Central memory CD4-positive, alpha-beta T cell (primary cell): Measurements from ENCODE around the gene CTDSP2.
"Not testable (repeated sequence)": the region's sequence is repeated elsewhere in the genome, so short reads cannot be mapped to it uniquely, and the experiment has no call there.

Source experiments
- DNase-seq: peaks from one replicate; pipeline ENCODE4 v3.0.0; 2022

CTDSP2 gene

DNA sequence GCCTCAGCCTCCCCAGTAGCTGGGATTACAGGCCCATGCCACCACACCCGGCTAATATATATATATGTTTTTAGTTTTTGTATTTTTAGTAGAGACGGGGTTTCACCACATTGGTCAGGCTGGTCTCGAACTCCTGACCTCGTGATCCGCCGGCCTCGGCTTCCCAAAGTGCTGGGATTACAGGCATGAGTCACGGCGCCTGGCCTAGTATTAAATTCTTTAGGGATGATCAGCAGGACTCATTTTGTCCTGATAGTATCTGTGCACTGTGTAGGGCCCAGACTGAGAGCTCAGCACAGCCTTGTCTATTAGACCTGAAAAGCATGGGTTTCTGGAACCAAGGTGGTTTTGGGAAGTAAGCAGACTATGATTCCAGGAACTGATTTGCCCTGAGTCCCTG, 34.5 kb upstream of the CTDSP2 start:
- not testable (repeated sequence) for DNase-seq

GRCh38 chr12:57877876-57878275, 31.3 kb upstream of the CTDSP2 start:
- DNase-seq = no peak

DNA sequence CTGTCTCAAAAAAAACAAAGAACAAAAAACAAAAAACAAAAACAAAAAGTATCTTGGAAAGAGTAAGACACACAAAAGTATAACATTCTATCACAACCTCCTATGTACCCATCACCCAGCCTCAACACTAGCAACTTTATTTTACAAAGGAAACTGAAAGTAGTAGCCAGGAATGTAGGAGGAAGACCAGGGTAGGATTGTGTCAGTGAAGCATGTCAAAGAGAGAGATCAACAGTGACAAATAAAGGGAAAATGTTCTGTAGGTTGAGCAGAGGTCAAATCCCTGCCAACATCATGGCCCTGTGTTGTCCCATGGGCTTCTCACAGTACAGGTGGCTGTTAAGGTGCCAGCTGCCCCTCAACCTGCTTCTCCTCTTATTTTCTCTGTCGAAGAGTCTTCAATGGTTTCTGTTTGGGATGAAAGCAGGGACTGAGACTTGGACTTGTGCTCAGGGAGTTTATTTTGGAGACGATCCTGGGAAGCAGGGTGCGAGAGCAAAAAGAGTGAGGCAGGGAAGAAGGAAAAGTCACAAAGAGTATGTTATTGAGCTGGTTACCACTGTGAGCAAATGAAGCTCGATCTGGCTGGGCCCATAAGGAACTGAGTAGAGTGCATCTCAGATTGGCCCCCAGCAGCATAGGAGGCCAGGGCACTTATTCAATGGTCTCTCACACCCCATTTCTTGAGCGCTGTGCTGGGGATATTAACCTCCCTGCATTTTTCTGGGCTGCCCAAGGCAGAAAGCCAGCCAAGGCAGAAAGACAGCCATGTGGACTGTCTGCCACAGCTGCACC, 29.4 kb upstream of the CTDSP2 start:
- no peak for DNase-seq

DNA sequence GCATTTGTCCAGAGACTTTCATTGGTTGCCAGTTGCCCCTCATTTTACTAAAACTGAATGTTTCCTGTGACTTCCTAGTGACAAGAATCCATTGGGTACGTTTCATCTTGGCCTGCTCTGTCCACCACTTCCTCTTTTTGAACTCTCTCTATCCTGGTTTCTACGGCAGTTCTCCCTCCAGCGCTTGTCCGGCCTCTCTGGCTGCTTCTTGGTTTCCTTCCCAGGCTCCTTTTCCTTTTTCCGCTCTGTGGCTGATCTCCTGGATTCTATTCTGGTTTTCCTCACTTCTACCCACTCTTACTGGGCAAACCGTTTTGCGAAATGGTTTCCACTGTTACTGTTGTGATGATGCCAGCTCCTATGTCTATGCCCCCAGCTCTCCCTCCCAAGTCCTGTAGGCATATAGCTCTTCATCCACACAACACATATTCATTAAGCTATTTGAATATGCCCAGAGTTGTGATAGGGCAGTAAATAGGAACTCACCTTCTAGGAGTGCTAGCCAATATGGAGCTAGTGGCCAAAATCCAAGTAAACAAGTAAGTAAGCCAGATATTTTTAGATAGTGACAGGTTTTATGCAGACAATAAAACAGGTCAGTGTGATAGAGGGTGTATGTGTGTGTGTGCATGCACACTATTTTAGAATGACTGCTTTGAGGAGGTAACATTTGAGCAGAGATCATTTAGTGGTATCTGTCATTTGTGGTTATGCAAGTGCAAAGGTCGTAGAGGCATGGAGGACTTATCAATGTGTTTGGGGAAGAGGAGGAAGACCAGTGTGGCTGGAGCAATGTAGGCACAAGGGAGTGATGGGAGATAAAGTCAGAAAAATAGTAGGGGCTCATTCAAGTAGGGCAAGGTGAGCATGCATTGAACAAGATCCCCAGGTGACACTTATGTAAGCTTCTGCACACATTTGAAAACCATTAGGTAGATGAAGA, 27.9 kb upstream of the CTDSP2 start:
- no peak for DNase-seq

GRCh38 chr12:57872362-57872761, 25.8 kb upstream of the CTDSP2 start:
- no peak for DNase-seq

DNA sequence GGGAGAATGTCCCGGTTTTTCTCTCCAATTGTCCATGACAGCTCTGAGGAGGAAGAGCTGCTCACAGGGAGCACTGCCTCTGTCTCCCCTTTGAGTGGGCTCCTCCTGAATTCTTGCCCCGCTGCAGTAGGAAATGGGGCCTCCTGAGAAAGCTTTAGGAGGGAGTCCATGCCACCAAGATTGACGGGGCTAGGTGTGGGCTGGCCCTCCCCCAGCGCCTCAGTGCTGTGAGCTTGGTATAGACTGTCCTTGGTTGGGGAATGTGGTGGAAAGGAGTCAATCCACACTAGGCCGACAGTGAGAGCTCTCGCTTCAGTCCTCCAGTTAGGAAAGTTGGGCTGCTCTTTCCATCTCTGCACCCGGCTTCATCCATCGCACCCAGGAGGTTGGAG, 23.4 kb upstream of the CTDSP2 start:
- DNase-seq = no peak

- no peak for DNase-seq
Measured at GRCh38 chr12:57869298-57869926, 22.9 kb upstream of the CTDSP2 start.

GRCh38 chr12:57868851-57869268, 22.3 kb upstream of the CTDSP2 start:
- DNase-seq = no peak

GRCh38 chr12:57868221-57868620, 21.7 kb upstream of the CTDSP2 start:
- no peak for DNase-seq

DNA sequence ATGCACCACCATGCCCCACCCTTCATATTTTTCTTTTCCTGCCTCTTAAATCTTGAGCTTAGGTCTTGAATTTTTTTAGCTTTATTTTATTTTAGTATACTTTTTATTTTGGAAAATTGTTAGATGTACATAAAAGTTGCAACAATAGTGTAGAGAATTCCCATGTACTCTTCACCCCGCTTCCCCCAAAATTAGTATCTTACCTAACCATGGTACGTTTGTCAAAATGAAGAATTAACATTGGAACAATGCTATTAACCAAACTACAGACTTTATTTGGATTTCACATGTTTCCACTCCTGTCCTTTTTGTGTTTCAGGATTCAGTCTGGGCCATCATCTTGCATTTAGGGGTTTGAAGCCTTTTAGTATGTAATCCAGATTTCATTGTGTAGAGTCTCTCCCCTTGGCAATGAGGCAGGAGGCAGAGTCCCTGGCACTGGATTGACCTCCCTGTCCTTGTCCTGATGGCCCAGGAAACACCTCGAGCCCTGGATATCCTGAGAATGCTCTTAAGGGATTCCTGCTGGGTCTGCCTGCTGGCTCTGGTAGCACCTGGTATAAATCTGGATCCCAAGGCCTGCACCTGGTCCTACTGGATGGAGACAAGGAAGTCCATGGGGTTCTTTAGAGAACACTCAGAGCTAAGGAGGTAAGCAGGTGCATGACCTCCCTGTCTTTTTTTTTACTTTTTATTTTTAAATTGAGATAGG, 19.9 kb upstream of the CTDSP2 start:
- DNase-seq = no peak

GRCh38 chr12:57865084-57865751, 18.7 kb upstream of the CTDSP2 start:
- DNase-seq = no peak

DNA sequence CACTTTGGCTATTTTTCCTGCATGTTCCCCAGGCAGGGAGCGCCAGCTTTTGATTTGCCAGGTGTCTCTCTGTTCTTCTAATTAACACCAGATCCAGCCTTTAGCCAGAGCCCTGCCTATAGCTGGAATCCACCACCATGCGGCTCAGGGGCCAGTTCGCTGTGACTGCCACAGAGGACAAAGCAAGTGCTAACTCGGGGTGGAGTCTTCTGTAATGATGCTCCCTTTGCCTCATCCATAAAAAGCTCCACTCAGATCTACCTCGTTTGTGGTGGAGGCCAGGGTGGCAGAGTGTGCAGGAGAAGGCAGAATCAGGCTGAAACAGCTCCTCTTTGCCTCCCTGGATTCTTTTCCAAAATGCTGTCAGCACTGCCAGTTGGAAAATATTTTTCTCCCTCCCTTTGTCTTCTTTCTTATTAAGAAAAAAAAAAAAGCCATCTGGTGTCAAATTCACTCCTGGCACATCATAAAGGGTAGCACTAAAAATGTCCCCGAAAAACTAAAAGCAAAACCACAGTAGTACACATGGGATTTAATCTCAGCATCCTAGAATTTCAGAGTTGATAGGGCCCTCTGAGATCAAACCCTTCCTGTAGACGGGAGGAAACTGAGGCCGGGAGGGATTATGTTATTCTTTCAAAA, 18.0 kb upstream of the CTDSP2 start:
- DNase-seq = no peak

DNA sequence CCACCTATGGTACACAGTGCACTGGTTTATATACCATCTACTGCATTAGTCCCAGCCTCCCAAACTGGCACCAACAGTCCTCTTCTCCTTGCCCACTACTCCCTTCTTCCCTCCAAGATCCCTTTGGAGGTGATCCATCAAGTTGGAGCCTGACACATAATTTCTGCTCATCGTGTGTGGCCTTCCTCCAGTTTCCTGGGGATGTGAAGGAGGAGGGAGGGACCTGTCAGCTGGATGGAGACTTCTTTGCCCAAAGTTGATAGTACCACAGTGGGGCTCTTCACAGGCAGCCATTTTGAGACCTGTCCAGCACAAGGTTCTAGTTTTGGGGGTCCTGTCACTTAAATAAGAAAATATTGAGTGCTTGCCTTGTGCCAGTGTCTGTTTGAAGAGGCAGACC, 17.1 kb upstream of the CTDSP2 start:
- no peak for DNase-seq

- no peak for DNase-seq
Measured at GRCh38 chr12:57861967-57862366, 15.4 kb upstream of the CTDSP2 start.

- DNase-seq = not testable (repeated sequence)
Measured at GRCh38 chr12:57860883-57861282, 14.4 kb upstream of the CTDSP2 start.

DNA sequence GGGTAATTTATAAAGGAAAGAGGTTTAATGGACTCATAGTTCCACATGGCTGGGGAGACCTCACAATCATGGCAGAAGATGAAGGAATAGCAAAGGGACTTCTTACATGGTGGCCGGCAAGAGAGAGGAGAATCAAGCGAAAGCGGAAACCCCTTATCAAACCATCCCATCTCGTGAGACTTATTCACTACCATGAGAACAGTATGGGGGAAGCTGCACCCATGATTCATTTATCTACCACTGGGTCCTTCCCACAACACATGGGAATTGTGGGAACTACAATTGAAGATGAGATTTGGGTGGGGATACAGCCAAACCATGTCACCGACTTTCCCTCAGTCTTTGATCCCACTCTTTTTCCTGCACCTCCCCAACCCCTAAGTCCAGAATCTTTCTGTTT, 12.6 kb upstream of the CTDSP2 start:
- no peak for DNase-seq

DNA sequence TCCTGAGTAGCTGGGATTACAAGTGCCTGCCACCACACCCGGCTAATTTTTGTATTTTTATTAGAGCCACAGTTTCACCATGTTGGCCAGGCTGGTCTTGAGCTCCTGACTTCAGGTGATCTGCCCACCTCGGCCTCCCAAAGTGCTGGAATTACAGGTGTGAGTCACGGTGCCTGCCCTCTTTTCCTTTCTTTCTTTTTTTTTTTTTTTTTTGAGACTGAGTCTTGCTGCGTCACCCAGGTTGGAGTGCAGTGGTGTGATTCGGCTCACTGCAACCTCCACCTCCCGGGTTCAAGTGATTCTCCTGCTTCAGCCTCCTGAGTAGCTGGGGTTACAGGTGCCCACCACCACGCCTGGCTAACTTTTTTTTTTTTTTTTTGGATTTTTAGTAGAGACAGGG, 11.6 kb upstream of the CTDSP2 start:
- DNase-seq = not testable (repeated sequence)

DNA sequence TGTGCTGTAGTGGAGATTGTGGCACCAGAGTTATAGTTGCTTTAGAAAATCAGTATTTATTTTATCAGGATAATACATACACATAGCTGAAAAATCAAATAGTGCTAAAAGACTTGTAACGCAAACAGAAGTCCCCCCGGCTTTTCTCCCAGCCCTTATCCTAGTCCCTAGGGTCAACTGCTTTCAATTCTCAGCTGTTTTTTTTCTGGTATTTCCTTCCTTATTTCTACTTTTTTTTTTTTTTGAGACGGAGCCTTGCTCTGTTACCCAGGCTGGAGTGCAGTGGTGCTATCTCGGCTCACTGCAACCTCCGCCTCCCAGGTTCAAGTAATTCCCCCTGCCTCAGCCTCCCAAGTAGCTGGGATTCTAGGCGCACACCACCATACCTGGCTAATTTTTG, 8.4 kb upstream of the CTDSP2 start:
- DNase-seq = no peak

GRCh38 chr12:57853864-57854556, 7.5 kb upstream of the CTDSP2 start:
- DNase-seq = no peak

- DNase-seq = no peak
Measured at GRCh38 chr12:57852620-57853500, 6.3 kb upstream of the CTDSP2 start.
